A673 (cell line): ENCODE measurements around the gene FAM151B. TPM values are rescaled to one million over a fixed set of nuclear protein-coding genes. Genes with fewer than 3 reads are reported as not detected.

Experiments used
- BruUV-seq: library from RNA; stranded (reverse); fragments of 400-500 nt; replicated peaks from 2 replicates; lab custom pipeline; 2021; lab: Mats Ljungman, UMichigan
- CTCF ChIA-PET: fragments of 300-600 bp; sonication (Branson Sonifier 250); formaldehyde crosslinking; loops from one replicate; lab custom pipeline; 2022; ENCODE audit warnings: antibody characterized with exemption; lab: Charles Lee
- POLR2A ChIA-PET: fragments of 300-600 bp; sonication (Branson Sonifier 250); formaldehyde crosslinking; loops from one replicate; lab custom pipeline; 2022; ENCODE audit warnings: antibody characterized with exemption; ENCODE audit not compliant: low non-redundant PET; lab: Charles Lee
- DNase-seq: peaks from one replicate; pipeline ENCODE4 v3.0.0-alpha.2; 2015; ENCODE audit warnings: low spot score
- H3K27ac ChIP-seq: fragments of 200-600 bp; sonication (generic); 2 replicates; pipeline ENCODE4 v1.5.1; 2016; ENCODE audit warnings: mixed run types, low read depth, mild to moderate bottlenecking, mixed read lengths, antibody characterized with exemption, low read length; ENCODE audit not compliant: poor library complexity, severe bottlenecking
- H3K27me3 ChIP-seq: fragments of 200-600 bp; sonication (generic); replicated peaks from 2 replicates; pipeline ENCODE4 v1.6.1; 2017; ENCODE audit warnings: mixed run types, low read depth, mild to moderate bottlenecking, mixed read lengths, antibody characterized with exemption, low read length; ENCODE audit not compliant: insufficient read depth, poor library complexity
- H3K36me3 ChIP-seq: fragments of 200-600 bp; sonication (generic); 2 replicates; pipeline ENCODE4 v1.6.1; 2016; ENCODE audit warnings: mixed run types, mild to moderate bottlenecking, mixed read lengths, antibody characterized with exemption, low read length; ENCODE audit not compliant: insufficient read depth, poor library complexity, severe bottlenecking
- H3K4me1 ChIP-seq: fragments of 200-600 bp; sonication (generic); 2 replicates; pipeline ENCODE4 v1.6.1; 2017; ENCODE audit warnings: mixed run types, mild to moderate bottlenecking, mixed read lengths, antibody characterized with exemption, low read length; ENCODE audit not compliant: insufficient read depth, poor library complexity, severe bottlenecking
- H3K4me3 ChIP-seq: fragments of 200-600 bp; sonication (generic); 2 replicates; pipeline ENCODE4 v1.5.1; 2016; ENCODE audit warnings: low read depth, mixed run types, mild to moderate bottlenecking, mixed read lengths, low read length; ENCODE audit not compliant: poor library complexity, severe bottlenecking
- H3K9me3 ChIP-seq: fragments of 200-600 bp; sonication (generic); 2 replicates; pipeline ENCODE4 v1.6.1; 2016; ENCODE audit warnings: mixed run types, low read depth, mild to moderate bottlenecking, mixed read lengths, antibody characterized with exemption, low read length; ENCODE audit not compliant: poor library complexity, severe bottlenecking
- EZH2 ChIP-seq: fragments of 200-600 bp; sonication (generic); IDR thresholded peaks from 2 replicates; pipeline ENCODE4 v1.6.1; 2017; ENCODE audit warnings: borderline replicate concordance, low read depth, mild to moderate bottlenecking, mixed read lengths, antibody characterized with exemption, low read length; ENCODE audit not compliant: poor library complexity, severe bottlenecking
- intact Hi-C: fragments of 100-400 bp; cut with micrococcal nuclease; formaldehyde crosslinking; loops from one replicate; pipeline ENCODE4 v1.10.0; 2022; ENCODE audit not compliant: unreplicated experiment
- total RNA-seq: library from RNA; stranded (reverse); gene quantifications from 2 replicates; pipeline ENCODE4 v1.2.3, GENCODE V29; 2021
- TF ChIP-seq, protein P1 (sequence below): fragments of 300-800, 200-600 bp; sonication (generic); conservative IDR thresholded peaks from 2 replicates; pipeline ENCODE4 v1.5.1; 2017; ENCODE audit warnings: low read depth, mild to moderate bottlenecking, antibody characterized with exemption, low read length, moderate library complexity, mixed read lengths

Gene FAM151B
- total RNA-seq, 1 experiment from 2014 or later, result 4.0 TPM

DNA sequence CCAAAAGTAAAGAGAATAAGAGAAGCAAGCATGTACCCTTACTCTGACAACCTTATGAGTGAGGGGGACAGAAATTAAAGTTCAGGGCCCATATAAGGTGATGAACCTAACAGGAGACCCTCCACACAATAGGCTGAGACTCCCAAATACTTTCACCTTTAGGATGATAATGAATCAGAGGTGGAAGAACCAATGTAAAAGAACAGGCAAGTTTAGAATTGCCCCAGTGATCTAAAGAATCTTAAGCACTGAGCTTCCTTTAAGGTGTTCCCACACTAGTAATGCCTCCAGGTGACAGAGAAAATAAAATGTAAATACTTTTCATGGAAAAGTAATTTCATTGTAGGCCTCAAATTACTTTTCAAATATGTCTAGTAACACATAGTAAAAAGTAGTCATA lies 8.2 kb upstream of the FAM151B start:
- Histone ChIP-seq H3K27ac (no peak overlapping the region), H3K36me3 (peaks cover 10% of the 10 kb centered on the region), H3K27me3 (no peaks in the 10 kb centered on the region), H3K9me3 (no peaks in the 10 kb centered on the region), H3K4me1 (no peaks in the 10 kb centered on the region), H3K4me3 (no peak overlapping the region)
- ChIA-PET POLR2A (no interaction called here), CTCF (no interaction called here)
- intact Hi-C loops, result loop anchor here (10.0 kb wide), 2 partner anchors 385 to 715 kb away; no protein-coding TSS in a partner anchor
- no peak for TF ChIP-seq EZH2
- TF ChIP-seq, protein P1, sequence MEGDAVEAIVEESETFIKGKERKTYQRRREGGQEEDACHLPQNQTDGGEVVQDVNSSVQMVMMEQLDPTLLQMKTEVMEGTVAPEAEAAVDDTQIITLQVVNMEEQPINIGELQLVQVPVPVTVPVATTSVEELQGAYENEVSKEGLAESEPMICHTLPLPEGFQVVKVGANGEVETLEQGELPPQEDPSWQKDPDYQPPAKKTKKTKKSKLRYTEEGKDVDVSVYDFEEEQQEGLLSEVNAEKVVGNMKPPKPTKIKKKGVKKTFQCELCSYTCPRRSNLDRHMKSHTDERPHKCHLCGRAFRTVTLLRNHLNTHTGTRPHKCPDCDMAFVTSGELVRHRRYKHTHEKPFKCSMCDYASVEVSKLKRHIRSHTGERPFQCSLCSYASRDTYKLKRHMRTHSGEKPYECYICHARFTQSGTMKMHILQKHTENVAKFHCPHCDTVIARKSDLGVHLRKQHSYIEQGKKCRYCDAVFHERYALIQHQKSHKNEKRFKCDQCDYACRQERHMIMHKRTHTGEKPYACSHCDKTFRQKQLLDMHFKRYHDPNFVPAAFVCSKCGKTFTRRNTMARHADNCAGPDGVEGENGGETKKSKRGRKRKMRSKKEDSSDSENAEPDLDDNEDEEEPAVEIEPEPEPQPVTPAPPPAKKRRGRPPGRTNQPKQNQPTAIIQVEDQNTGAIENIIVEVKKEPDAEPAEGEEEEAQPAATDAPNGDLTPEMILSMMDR, result no peak
- BruUV-seq, result no TSS peak
- no peak for DNase-seq

DNA sequence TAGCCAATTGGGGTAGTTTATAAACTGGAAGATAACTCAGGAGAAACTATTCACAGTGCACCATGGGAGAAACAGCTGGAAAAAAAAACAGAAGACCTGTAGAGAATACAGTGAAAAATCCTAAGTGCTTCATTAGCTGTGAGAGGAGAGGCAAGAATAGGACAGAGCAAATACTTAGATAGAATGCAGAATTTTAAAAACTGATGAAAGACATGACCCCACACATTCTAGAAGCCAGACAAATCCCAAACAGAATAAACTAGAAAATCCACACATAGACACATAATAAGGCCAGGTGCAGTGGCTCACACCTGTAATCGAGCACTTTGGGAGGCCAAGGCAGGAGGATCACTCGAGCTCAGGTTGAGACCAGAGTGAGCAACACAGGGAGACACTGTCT lies 7.5 kb upstream of the FAM151B start:
- Histone ChIP-seq H3K36me3 (peaks cover 6% of the 10 kb centered on the region), H3K27ac (no peak overlapping the region), H3K9me3 (no peaks in the 10 kb centered on the region), H3K4me3 (no peak overlapping the region), H3K4me1 (no peaks in the 10 kb centered on the region), H3K27me3 (no peaks in the 10 kb centered on the region)
- BruUV-seq, result no TSS peak
- TF ChIP-seq, protein P1, result no peak
- TF ChIP-seq EZH2, result no peak
- ChIA-PET CTCF (interaction anchor here (1.4 kb wide), 1 partner anchor 192 kb away, joined by 11 read pairs; no protein-coding TSS in a partner anchor), POLR2A (no interaction called here)
- no peak for DNase-seq
- intact Hi-C loops, result loop anchor here (10.0 kb wide), 2 partner anchors 386 to 714 kb away; no protein-coding TSS in a partner anchor

DNA sequence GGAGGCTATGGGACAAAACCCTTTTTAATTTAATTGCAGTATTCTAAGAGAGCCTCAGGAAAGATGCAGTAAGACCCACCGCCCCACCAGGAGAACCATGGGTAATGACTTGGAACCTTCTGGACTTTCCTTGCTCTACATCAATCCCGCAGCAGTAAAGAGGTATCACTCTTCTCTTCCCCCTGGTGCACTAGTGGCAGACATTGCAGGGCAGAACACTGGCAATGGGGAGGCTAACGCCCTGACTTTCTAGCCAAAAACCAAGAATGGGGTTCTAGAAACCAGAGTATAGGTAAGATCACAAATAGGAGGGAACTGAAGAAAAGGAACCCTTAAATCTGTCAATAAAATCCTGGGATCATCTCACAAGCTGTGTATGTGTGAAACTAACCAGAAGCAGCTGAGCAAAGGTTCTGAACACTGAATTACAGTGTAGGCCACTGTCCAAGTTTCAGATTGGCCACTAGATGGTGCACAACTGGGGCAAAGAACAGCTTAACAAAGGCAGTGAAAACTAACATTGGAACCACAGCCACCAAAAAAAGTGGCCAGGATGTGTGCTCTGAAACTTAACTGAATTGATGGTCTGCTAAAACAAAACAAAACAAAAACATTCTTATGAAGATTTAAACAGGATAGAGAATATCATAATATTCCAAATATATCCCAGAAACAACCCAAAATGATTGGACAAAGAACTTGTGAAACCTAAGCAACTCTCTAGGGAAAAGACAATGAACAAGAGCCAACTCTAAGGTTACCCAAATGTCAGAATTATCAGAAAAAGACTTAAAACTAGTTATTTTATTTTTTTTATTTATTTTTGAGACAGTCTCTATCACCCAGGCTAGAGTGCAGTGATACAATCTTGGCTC lies 6.6 kb upstream of the FAM151B start:
- Histone ChIP-seq H3K36me3 (peaks cover 6% of the 10 kb centered on the region), H3K4me1 (no peaks in the 10 kb centered on the region), H3K4me3 (no peak overlapping the region), H3K27ac (no peak overlapping the region), H3K9me3 (no peaks in the 10 kb centered on the region), H3K27me3 (no peaks in the 10 kb centered on the region)
- intact Hi-C loops, result loop anchor here (10.0 kb wide), 2 partner anchors 386 to 714 kb away; no protein-coding TSS in a partner anchor
- CTCF ChIA-PET, result interaction anchor here (0.5 to 1.4 kb wide), 9 partner anchors 11 to 1435 kb away, joined by 3 to 11 read pairs (median 3); no protein-coding TSS in a partner anchor
- no TSS peak for BruUV-seq
- POLR2A ChIA-PET, result no interaction called here
- DNase-seq, result peak; percentile 78
- TF ChIP-seq, protein P1, result peak; percentile 90
- no peak for TF ChIP-seq EZH2
